B cell (primary cell): ENCODE data around the gene NDUFS3.

Source experiments
- EZH2 ChIP-seq: IDR thresholded peaks from 2 replicates; pipeline ENCODE4 v1.6.1; 2012; ENCODE audit warnings: borderline replicate concordance, low read depth, mild to moderate bottlenecking, moderate library complexity, low read length; ENCODE audit not compliant: insufficient read depth, poor library complexity, severe bottlenecking
- TF ChIP-seq, protein P1 (sequence below): fragments of 200-600 bp; IDR thresholded peaks from one replicate; pipeline ENCODE4 v1.8.0; 2022; ENCODE audit warnings: antibody characterized with exemption, mild to moderate bottlenecking

DNA sequence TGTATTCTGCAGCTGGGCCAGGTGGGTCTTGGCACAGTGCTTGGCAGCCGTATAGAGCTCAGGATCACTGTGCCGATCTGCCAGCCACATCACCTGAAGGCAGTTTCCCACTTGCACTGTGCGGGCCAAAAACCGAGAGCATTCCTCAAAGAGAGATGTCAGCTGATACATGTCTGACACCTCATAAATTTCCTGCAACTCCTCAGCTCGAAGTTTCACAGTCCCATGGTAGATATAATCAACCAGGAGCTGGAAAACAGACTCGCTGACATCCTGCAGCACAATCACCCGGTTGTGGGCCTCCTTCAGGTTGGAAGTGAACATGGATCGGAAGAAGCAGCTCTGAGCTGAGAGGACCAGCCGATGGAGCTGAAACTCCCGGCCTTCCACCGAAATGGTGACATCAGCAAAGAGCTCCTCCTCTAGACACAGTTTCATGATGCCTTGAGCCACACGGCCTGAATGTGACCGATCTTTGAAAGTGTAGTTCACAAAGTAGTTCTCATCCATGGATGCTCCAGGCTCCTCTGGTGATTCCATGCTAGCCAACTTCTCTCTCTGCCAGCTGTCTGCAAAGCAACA lies 1.3 kb upstream of the NDUFS3 start:
- TF ChIP-seq, protein P1, sequence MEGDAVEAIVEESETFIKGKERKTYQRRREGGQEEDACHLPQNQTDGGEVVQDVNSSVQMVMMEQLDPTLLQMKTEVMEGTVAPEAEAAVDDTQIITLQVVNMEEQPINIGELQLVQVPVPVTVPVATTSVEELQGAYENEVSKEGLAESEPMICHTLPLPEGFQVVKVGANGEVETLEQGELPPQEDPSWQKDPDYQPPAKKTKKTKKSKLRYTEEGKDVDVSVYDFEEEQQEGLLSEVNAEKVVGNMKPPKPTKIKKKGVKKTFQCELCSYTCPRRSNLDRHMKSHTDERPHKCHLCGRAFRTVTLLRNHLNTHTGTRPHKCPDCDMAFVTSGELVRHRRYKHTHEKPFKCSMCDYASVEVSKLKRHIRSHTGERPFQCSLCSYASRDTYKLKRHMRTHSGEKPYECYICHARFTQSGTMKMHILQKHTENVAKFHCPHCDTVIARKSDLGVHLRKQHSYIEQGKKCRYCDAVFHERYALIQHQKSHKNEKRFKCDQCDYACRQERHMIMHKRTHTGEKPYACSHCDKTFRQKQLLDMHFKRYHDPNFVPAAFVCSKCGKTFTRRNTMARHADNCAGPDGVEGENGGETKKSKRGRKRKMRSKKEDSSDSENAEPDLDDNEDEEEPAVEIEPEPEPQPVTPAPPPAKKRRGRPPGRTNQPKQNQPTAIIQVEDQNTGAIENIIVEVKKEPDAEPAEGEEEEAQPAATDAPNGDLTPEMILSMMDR = no peak
- no peak for TF ChIP-seq EZH2
